GM12865 (cell line): ENCODE measurements around the gene DUSP3.

Experiments used
- DNase-seq: peaks from one replicate; pipeline ENCODE4 v3.0.0; 2010; ENCODE audit warnings: low read depth
- H3K4me3 ChIP-seq: 2 replicates; pipeline ENCODE4 v1.5.1; 2011; ENCODE audit warnings: mild to moderate bottlenecking, low read depth, low read length, control low read depth
- TF ChIP-seq, protein P1 (sequence below): IDR thresholded peaks from 2 replicates; pipeline ENCODE4 v1.5.1; 2011; ENCODE audit warnings: low read length, control low read depth, low read depth, inconsistent platforms; ENCODE audit not compliant: insufficient read depth; ENCODE audit errors: missing control alignments

The DUSP3 gene

DNA sequence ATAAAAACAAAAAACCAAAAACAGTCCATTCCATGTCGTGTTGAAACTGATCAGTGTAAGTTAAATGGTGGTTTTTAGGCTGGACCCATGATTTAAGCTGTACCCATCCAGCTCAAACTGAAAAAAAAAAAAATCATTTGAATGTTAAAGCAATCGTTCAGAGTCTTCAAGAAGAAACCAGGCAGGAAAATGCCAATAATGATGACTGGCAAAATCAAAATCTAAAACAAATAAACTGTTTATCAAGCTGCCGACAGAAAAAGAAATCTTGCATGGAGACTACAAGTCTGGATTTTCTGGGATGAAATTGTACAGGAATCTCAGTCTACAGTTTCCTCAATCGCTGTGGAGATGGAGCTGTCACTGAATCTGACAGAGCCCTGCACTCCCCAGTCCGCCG is 60.9 kb downstream of the DUSP3 start:
- TF ChIP-seq, protein P1, sequence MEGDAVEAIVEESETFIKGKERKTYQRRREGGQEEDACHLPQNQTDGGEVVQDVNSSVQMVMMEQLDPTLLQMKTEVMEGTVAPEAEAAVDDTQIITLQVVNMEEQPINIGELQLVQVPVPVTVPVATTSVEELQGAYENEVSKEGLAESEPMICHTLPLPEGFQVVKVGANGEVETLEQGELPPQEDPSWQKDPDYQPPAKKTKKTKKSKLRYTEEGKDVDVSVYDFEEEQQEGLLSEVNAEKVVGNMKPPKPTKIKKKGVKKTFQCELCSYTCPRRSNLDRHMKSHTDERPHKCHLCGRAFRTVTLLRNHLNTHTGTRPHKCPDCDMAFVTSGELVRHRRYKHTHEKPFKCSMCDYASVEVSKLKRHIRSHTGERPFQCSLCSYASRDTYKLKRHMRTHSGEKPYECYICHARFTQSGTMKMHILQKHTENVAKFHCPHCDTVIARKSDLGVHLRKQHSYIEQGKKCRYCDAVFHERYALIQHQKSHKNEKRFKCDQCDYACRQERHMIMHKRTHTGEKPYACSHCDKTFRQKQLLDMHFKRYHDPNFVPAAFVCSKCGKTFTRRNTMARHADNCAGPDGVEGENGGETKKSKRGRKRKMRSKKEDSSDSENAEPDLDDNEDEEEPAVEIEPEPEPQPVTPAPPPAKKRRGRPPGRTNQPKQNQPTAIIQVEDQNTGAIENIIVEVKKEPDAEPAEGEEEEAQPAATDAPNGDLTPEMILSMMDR: no peak
- H3K4me3 ChIP-seq: no peak overlapping the region
- no peak for DNase-seq
